Ectodermal cell (in vitro differentiated cells): ENCODE results near the gene ZNF320.
"Not testable (repeated sequence)": the region's sequence is repeated elsewhere in the genome, so short reads cannot be mapped to it uniquely, and the experiment has no call there.

Source experiments
- H3K27ac ChIP-seq: 2 replicates; pipeline ENCODE4 v1.7.0; 2013; ENCODE audit warnings: mild to moderate bottlenecking, low read depth, low read length; ENCODE audit not compliant: insufficient read depth, poor library complexity, severe bottlenecking
- H3K27me3 ChIP-seq: 2 replicates; pipeline ENCODE4 v1.7.0; 2013; ENCODE audit warnings: mild to moderate bottlenecking, low read length; ENCODE audit not compliant: insufficient read depth, control insufficient read depth, poor library complexity, severe bottlenecking
- H3K36me3 ChIP-seq: one replicate; pipeline ENCODE4 v1.7.0; 2013; ENCODE audit warnings: low read length; ENCODE audit not compliant: control insufficient read depth, insufficient read depth
- H3K4me1 ChIP-seq: one replicate; pipeline ENCODE4 v1.7.0; 2013; ENCODE audit warnings: low read length; ENCODE audit not compliant: control insufficient read depth, insufficient read depth
- H3K4me3 ChIP-seq: 2 replicates; pipeline ENCODE4 v1.7.0; 2013; ENCODE audit warnings: low read depth, low read length, control low read depth; ENCODE audit not compliant: insufficient read depth
- H3K9me3 ChIP-seq: 2 replicates; pipeline ENCODE4 v1.7.0; 2013; ENCODE audit warnings: mild to moderate bottlenecking, low read length, moderate library complexity; ENCODE audit not compliant: control insufficient read depth
- WGBS, 2 experiments: methylation state at CpG; one replicate each; pipeline ENCODE4 v1.1.7; 2013; ENCODE audit warnings: missing lambda C conversion rate in 2 of 2; 5-methylcytosine and 5-hydroxymethylcytosine counted together

ZNF320 gene

DNA sequence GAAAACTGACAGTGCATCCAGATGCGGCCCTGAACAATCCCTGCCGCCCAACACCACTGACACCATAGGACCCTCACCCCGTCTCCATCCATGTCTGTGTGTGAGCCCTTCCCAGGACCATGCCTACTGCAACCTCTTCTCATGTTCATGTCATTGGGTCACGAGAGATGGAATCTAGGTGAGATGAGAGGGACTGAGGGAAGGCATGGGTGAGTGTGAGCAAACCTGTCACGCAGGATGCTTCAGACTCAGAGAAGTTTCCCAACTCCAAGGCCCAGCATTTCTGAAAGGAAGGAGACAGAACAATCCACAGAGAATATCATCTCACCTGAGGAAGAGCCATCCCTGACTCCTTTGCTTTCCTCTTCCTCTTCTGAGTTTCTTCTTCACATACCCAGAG lies 20.1 kb upstream of the ZNF320 start:
- H3K36me3 ChIP-seq = peaks cover 4% of the 10 kb centered on the region
- H3K9me3 ChIP-seq = no peaks in the 10 kb centered on the region
- H3K27me3 ChIP-seq = no peaks in the 10 kb centered on the region
- 94 to 98% methylated on average over 5 of the region's 5 CpGs for WGBS, 2 experiments
- no peak overlapping the region for H3K4me3 ChIP-seq
- H3K4me1 ChIP-seq = no peaks in the 10 kb centered on the region
- H3K27ac ChIP-seq = no peak overlapping the region

DNA sequence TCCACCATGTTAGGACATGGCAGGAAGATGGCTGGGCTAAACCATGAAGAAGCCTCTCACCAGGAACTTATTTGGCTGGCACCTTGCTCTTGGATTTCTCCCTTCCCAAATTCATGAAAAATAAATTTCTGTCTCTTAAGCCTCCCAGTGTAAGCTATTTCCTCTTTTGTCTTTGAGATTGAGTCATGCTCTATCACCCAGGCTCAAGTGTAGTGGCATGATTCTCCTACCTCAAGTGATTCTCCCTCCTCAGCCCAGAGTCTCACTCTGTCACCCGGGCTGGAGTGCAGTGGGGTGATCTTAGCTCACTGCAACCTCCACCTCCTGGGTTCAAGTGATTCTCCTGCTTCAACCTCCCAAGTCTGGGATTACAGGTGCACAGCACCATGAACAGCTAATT lies 13.2 kb upstream of the ZNF320 start:
- Histone ChIP-seq H3K4me3 (no peak overlapping the region), H3K27me3 (no peaks in the 10 kb centered on the region), H3K9me3 (no peaks in the 10 kb centered on the region), H3K27ac (no peak overlapping the region), H3K4me1 (no peaks in the 10 kb centered on the region), H3K36me3 (peaks cover 18% of the 10 kb centered on the region)
- 94 to 100% methylated on average over 1 of the region's 1 CpG for WGBS, 2 experiments

DNA sequence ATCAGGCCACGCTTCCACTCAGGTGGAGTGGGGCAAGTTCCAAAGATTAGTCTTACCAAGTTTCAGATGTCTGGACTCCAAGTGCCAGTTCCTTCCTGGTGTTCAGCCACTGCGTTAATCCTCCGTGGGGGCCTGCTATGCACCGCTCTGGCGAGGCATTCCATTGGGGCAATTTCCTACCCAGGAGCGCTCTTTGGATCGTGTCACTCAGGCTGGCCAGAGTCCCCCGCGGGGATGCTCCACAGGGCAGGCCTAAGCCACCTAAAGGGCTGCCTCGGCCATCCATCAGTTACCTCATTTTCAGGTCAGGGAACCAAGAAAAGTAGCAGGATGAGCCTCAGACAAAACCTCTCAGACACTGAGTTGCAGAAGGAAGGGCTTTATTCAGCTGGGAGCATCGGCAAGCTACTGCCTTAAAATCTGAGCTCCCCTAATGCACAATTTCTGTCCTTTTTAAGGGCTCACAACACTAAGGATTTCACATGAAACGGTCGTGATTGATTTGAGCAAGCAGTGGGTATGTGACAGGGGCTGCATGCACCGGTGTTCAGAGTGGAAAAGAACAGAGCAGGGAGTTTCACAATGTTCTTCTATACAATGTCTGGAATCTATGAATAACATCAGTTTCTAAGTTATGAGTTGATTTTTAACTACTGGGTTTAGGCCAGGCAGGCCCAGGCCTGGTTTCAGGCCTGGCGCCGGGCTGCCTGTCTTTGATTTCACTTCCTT lies 6.8 kb upstream of the ZNF320 start:
- not testable (repeated sequence) for H3K9me3 ChIP-seq

DNA sequence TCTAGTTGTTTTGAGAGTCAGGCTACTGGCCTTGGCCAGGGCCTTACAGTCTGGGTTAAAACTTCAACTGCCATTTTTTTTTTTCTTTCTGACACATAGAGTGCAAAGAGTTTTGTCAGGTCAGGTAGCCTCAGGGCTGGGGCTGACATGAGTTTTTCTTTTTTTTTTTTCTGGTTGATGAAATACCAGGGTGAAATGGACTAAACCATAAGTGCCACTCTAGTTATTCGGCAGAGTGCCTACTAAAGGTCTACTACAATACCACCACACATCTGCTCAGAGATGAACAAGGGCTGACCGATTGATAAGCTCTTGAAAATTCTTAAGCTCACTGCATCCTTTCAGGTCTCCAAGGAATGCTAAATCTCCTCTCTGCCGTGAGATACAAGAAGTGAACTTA lies 4.4 kb upstream of the ZNF320 start:
- Histone ChIP-seq H3K4me3 (no peak overlapping the region), H3K36me3 (peaks cover 1% of the 10 kb centered on the region), H3K9me3 (no peaks in the 10 kb centered on the region), H3K27me3 (no peaks in the 10 kb centered on the region), H3K4me1 (no peaks in the 10 kb centered on the region), H3K27ac (no peak overlapping the region)
- WGBS, 2 experiments = 88 to 91% methylated on average over 3 of the region's 3 CpGs

More for the DNA sequence above, 6.8 kb upstream of the ZNF320 start:
- H3K27me3 ChIP-seq, H3K4me1 ChIP-seq, H3K4me3 ChIP-seq, H3K27ac ChIP-seq: not testable (repeated sequence)
- peaks cover 11% of the 10 kb centered on the region for H3K36me3 ChIP-seq
- 89% methylated on average over 14 of the region's 16 CpGs for WGBS, 2 experiments

DNA sequence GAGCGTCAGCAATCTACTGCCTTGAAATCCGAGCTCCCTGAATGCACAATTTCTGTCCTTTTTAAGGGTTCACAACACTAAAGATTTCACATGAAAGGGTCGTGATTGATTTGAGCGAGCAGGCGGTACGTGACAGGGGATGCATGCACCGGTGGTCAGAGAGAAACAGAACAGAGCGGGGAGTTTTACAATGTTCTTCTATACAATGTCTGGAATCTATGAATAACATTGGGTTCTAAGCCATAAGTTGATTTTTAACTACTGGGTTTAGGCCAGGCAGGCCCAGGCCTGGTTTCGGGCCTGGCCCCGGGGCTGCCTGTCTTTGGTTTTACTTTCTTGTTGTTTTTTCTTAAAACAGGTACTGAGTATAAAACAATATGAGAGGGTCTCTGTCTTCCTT lies 1.2 kb upstream of the ZNF320 start:
- not testable (repeated sequence) for H3K4me1 ChIP-seq, H3K9me3 ChIP-seq, H3K27ac ChIP-seq, H3K4me3 ChIP-seq, H3K36me3 ChIP-seq, H3K27me3 ChIP-seq
- 86 to 89% methylated on average over 10 of the region's 10 CpGs for WGBS, 2 experiments

DNA sequence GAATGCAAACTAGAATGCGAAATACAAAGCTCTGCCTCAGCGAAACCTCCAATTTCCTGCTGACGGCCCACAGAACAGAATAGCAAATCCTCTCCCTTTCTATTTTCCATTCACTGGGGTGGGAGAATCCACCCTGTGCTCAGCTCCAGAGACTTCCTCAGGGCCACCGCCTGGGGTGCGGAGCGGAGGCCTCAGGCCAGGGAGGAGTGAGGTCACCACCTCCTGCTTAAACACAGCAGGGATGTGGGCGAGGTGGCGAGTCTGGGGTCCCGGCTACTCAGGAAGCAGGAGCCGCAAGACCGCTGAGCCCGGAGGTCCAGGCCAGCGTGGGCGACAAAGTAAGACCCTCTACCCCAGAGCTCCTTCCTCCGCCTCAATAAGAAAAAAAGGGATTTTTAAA lies 666 bp upstream of the ZNF320 start:
- Histone ChIP-seq H3K9me3 (no peaks in the 10 kb centered on the region), H3K4me3 (peak overlapping the region; percentile 87), H3K36me3 (no peaks in the 10 kb centered on the region), H3K4me1 (no peaks in the 10 kb centered on the region), H3K27ac (peak overlapping the region; percentile 18), H3K27me3 (no peaks in the 10 kb centered on the region)
- 63 to 67% methylated on average over 15 of the region's 15 CpGs for WGBS, 2 experiments

DNA sequence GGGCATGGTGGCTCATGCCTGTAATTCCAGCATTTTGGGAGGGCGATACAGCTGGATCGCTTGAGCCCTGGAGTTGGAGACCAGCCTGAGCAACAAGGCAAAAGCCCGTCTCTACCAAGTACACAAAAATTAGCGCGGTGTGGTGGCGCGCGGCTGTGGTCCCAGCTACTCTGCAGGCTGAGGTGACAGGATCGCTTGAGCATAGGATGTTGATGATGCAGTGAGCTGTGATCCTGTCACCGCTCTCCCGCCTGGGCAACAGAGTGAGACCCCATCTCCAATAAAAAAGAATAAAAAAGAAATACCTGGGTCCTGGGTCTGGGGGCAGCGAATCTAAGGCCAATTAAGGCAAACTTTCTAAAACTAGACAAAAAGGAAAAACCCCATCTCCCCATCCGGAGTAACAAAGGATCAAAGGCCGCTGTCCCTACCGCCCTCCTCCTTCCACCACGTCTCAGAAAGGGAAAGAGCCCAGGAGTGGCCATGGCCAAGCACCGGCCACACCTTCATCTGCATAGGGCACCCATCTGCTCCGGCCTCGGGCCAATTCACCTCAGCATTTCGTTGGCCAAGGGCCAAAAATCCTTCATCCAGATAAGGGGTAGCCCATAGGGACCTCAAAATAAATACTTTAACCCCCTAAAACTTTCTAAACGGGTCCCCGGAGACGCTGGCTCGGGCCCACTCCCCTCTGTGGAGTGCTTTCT lies 851 bp downstream of the ZNF320 start:
- Histone ChIP-seq H3K27me3 (no peaks in the 10 kb centered on the region), H3K4me1 (no peaks in the 10 kb centered on the region), H3K4me3 (peak overlapping the region; percentile 87), H3K9me3 (no peaks in the 10 kb centered on the region), H3K27ac (peak overlapping the region; percentile 78), H3K36me3 (no peaks in the 10 kb centered on the region)
- 44 to 45% methylated on average over 24 of the region's 24 CpGs for WGBS, 2 experiments

DNA sequence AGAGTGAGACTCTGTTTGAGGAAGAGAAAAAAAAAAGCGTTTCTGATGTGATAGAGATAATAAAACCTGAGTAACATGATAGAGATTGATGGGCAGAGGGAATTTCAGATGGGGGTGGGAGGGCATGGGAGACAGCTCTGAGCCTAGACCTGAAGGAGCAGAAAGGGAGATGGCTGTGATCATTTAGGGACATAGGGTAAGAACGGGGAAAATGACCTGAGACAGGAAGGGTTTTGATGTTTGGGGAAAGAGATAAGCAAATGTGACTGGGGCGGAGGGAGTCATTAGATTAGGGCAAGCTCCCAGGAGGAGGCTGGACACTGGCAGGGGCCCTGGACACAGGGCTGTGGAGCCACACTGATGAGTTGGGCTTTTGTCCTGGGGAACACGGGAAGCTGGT lies 6.1 kb downstream of the ZNF320 start:
- WGBS, 2 experiments = 82 to 84% methylated on average over 4 of the region's 4 CpGs
- no peak overlapping the region for H3K4me3 ChIP-seq
- H3K36me3 ChIP-seq = peaks cover 18% of the 10 kb centered on the region
- H3K9me3 ChIP-seq = no peaks in the 10 kb centered on the region
- no peaks in the 10 kb centered on the region for H3K4me1 ChIP-seq
- H3K27me3 ChIP-seq = no peaks in the 10 kb centered on the region
- H3K27ac ChIP-seq = no peak overlapping the region

DNA sequence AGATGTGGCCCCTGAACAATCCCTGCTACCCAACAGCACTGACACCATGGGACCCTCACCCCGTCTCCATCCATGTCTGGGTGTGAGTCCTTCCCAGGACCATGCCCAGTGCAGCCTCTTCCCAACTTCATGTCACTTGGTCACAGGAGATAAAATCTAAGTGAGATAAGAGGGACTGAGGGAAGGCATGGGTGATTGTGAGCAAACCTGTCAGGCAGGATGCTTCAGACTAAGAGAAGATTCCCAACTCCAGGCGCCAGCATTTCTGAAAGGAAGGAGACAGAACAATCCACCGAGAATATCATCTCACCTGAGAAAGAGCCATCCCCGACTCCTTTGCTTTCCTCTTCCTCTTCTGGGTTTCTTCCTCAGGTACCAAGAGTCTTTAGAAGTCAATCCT lies 7.5 kb downstream of the ZNF320 start:
- Histone ChIP-seq H3K4me3 (no peak overlapping the region), H3K36me3 (peaks cover 24% of the 10 kb centered on the region), H3K27ac (no peak overlapping the region), H3K4me1 (no peaks in the 10 kb centered on the region), H3K27me3 (no peaks in the 10 kb centered on the region), H3K9me3 (no peaks in the 10 kb centered on the region)
- WGBS, 2 experiments = 96 to 98% methylated on average over 4 of the region's 4 CpGs

DNA sequence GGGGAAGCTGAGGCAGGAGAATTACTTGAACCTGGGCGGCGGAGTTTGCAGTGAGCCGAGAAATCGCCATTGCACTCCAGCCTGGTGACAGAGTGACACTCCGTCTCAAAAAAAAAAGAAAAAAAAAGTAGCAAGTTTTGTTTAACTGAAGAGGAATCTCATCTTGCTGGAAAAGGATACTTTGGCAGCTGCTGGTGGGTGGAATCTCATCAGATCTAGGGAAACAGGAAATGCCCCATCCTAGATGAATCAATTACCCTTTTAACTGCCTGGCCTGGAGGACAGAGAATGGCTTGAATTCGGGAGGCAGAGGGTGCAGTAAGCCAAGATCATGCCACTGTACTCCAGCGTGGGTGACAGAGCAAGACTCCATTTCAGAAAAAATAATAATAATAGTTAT lies 8.4 kb downstream of the ZNF320 start:
- H3K9me3 ChIP-seq = no peaks in the 10 kb centered on the region
- no peak overlapping the region for H3K27ac ChIP-seq
- 95% methylated on average over 6 of the region's 7 CpGs for WGBS, 2 experiments
- H3K4me1 ChIP-seq = no peaks in the 10 kb centered on the region
- no peak overlapping the region for H3K4me3 ChIP-seq
- no peaks in the 10 kb centered on the region for H3K27me3 ChIP-seq
- H3K36me3 ChIP-seq = peaks cover 33% of the 10 kb centered on the region
